Activated CD8-positive, alpha-beta memory T cell treated with anti-CD3 and anti-CD28 coated beads, Interleukin-2, amount 50 U/mL, for 1 hour (primary cell): ENCODE measurements around the gene TIMM13.

ENCODE experiments used
- DNase-seq: peaks from one replicate; pipeline ENCODE4 v3.0.0-alpha.2; 2020; ENCODE audit errors: extremely low read depth

Gene TIMM13

DNA sequence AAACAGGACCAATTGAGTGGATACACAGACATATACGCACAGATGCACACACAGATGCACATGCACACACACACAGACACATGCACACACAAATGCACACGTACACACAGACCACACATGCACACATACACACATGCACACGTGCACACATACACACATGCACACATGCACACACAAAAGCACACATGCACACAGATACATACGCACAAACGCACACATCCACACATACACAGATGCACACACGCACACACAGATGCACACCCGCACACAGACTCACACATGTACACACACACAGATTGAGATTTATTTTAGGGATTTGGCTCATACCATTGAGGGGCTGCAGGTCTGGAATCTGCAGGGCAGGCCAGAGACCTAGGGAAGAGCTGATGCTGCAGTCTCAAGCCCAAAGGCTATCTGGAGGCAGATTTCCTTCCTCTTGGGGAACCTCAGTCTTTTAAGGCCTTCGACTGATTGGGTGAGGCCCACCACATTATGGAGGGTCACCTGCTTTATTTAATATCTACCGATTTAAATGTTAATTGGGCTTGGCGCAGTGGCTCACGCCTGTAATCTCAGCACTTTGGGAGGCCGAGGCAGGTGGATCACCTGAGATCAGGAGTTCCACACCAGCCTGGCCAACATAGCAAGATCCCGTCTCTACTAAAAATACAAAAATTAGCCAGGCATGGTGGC is 44.7 kb downstream of the TIMM13 start:
- no peak for DNase-seq

DNA sequence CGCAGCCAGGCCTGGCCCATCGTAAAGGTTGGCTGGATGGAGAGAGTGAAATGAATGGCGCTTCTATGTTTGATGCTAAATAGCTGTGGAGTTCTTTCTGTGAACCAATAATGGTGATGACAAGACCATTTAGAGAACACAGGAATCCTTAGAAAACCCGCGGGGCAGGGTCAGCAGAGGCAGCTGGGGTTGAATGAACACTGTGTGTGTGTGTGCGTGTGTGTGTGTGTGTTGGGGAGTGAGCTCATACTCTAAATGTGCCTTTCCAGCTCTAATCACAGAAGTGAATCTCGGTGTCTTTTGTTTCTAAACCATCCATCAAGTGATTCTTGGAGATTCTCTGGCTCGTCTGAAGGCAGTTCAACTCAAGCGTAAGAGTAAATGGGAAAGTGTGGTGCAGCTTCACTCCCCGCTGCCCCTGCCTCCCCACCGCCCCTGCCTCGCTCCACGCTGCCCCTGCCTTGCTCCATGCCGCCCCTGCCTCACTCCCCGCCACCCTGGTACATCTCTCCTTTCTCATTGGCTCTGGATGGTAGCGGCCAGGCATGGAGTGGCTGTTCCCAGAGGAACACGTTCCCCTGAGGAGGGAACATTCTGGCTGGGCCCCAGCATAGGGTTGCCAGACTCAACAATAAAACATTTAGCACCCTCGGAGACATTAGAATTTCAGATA is 46.1 kb downstream of the TIMM13 start:
- DNase-seq, result no peak

DNA sequence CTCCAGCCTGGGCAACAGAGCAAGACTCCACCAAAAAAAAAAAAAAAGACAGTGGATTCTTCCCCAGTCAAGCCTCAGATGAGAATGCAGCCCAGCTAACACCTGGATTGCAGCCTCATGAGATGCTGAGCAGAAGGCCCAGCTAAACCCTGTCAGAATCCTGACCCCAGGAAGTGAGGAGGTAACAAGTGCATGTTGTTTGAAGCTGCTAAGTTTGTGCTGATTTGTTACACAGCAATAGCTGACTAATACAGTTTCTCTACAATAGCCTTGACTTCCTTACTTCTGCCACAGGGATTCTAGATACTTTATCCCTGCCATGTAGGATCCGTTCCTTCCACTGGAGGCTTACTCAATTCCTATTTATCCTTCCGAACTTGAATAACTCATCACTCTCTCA is 46.8 kb downstream of the TIMM13 start:
- DNase-seq, result no peak

- DNase-seq, result no peak
Observed at GRCh38 chr19:2376784-2377519, 50.4 kb downstream of the TIMM13 start.
